GM19193 (cell line): ENCODE measurements around the gene DBNL.
A peak's percentile ranks its signal among the peaks of the same experiment; 100 is the strongest.

Source experiments
- POLR2A ChIP-seq: IDR thresholded peaks from 4 replicates; pipeline ENCODE4 v1.6.1; 2011; ENCODE audit not compliant: insufficient read depth, insufficient read length; ENCODE audit errors: extremely low read depth

The DBNL gene

DNA sequence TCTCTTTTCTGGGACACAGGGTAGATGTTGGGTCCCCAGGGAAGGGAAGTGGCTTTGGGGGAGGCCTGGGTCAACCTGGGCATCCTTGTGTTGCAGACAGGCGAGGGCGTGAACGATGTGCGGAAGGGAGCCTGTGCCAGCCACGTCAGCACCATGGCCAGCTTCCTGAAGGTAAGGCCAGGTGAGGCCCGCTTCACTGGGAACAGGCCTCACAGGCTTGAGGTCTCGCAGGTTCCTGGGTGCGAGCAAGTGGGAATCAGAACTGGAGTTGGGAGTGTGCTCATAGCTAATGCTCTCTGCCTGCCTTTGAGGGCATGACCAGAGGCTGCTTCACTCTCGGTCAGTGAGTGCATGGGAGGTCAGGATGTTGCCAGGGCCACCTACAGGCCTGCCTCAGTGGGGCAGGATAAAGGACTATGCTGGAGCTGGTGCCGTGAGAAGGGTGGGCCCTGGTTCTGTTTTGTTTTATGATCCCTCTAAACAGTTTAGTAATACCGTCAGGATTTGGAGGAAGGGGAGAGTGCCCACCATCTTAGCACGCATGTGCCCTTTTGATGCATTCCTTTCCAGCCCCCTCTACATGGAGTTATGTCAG, 8.4 kb downstream of the DBNL start:
- TF ChIP-seq POLR2A, result no peak

DNA sequence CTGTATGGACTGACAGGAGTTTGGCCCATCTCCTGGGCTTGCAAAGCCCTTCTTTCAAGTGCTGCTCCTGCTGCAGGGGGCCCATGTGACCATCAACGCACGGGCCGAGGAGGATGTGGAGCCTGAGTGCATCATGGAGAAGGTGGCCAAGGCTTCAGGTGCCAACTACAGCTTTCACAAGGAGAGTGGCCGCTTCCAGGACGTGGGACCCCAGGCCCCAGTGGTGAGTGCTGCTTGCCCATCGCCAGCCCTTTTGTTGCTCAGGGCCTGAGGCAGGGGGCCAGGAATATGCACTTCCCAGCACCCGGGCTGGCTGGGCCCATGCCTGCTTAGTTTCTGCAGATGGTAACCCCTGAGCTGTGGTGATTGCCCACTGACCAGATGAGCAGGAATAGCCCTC, 12.2 kb downstream of the DBNL start:
- TF ChIP-seq POLR2A, result no peak

DNA sequence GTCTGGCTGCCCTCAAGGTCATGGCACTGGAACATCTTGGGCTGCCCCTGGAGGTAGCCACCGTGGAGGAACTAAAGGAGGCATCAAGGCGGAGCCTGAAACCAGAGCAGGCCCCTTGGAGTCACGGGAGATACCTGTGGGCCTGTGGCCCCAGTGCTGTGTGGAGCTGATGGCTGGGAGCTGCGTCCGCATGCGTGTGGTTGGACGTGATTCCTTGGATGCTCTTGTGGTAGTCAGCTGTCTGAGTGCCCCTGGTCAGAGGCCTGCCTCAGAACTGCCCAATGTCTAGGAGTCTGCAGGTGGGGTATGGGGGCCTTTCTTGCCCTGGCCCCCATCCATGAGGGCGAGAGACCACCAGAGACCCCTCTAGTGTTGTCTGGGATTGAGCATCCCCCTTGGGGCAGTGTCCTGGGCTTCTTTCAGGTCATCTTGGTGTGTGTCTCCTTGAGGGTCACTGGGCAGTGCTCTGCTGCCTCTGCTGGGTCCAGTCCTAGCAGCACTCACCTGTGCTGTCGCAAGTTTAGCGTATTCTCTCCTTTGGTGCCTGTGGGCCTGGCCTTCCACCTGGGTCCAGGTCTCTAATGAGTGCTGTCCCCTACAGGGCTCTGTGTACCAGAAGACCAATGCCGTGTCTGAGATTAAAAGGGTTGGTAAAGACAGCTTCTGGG, 12.8 kb downstream of the DBNL start:
- TF ChIP-seq POLR2A, result no peak

DNA sequence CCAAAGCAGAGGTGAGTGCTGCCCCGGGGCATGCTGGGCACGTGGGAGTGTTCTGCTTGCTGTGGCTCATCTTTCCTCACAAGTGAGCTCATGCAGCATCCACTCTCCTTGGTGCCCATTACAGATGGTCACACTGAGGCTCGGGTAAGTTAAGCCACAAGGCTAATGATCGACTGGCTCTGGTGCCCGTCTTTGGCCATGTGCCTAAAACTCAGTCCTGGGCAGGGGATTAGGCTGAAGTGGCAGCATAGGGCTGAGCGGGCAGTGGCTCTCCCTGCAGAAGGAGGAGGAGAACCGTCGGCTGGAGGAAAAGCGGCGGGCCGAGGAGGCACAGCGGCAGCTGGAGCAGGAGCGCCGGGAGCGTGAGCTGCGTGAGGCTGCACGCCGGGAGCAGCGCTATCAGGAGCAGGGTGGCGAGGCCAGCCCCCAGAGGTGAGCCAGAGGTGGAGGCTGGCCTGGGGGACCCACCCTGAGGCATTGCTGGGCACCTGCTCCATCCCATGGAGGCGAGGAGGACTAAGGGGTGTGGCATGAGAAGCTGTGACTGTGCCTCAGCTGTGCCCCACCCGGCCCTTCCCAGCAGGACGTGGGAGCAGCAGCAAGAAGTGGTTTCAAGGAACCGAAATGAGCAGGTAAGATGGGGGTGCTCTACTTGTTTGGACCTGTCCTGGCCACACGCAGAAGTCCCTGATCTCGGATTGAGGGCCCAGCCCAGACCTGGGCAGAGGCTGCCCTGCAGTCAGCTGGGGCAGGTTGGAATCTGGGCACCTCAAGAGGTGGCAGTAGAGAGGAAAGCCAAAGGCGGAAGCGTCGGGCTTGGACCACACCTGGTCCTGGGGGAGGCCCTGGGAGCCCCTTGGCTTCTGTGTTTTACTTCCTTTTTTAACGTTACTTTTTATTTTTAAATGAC, 13.6 kb downstream of the DBNL start:
- no peak for TF ChIP-seq POLR2A

DNA sequence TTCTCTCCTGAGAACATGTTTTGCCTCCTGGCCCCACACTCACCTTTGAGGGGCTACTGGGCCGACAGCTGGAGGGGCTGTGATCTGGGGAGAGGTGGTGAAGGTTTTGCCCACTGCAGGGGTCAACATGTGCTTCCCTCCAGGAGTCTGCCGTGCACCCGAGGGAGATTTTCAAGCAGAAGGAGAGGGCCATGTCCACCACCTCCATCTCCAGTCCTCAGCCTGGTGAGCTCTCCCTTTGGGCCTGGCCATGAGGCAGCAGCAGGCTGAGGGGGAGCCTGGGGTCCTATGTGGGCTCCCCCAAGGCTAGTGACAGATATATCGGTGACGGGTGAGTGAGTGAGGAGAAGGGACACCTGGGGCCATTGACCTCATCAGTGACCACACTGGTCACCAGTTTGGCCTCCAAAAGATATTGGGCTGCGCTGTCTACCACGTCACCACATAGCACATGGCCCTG, 14.3 kb downstream of the DBNL start:
- no peak for TF ChIP-seq POLR2A

DNA sequence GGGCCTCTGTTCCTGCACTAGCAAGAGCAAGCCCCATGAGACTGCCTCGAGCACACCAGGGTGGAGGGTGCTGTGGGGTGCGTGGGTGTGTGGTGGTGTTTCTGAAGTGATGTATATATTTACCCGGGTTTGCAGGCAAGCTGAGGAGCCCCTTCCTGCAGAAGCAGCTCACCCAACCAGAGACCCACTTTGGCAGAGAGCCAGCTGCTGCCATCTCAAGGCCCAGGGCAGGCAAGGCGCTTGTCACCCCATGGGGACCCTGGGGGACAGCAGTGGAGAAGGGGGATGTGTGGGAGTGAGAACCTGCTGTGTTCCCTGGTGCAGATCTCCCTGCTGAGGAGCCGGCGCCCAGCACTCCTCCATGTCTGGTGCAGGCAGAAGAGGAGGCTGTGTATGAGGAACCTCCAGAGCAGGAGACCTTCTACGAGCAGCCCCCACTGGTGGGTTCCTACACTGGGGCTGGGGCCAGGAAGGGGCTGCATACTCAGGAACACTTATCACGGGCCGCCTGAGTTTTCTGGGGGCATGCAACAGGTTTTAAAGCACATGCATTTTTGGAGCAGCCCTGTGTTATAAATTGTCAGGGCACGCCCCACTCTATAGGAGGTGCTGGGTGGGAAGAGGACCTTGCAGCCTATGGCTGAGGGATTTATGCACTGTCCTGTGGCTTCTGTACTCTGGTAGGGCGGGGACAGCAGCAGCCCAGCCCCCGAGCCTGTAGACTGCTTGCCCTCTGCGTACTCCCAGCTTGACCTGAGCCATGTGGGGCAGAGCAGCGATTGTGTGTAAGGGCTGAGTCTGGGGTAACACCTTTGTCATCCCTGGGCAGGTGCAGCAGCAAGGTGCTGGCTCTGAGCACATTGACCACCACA, 15.0 kb downstream of the DBNL start:
- no peak for TF ChIP-seq POLR2A

DNA sequence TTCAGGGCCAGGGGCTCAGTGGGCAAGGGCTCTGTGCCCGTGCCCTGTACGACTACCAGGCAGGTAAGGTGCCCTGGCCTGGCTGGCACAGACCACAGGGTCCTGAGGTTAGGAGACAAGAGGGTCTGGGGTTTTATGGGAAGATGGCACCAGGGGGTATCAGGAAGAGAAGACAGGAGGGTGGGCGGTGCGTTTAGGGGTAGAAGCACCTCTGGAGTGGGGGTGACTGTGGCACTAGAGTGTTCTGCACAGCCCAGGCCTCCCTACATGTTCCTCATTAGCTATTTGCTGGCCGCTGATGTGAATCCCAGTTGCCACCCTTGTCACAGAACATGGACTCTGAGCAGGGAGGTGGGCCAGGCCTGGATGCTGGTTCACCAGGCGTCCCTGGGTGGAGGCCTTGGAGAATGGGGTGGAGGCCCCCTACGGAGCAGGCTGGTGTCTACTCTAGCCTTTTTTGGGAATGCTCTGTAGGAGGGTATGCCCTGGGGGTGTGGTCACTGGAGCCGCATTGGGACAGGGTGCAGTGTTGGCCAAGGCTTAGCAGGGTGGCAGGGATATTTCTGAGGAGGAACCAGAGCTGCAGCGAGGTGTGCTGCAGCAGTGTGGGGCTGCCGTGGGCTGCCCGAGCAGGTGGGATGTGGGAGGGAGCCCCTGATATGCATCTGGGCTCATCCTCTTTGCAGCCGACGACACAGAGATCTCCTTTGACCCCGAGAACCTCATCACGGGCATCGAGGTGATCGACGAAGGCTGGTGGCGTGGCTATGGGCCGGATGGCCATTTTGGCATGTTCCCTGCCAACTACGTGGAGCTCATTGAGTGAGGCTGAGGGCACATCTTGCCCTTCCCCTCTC, 15.8 kb downstream of the DBNL start:
- no peak for TF ChIP-seq POLR2A

DNA sequence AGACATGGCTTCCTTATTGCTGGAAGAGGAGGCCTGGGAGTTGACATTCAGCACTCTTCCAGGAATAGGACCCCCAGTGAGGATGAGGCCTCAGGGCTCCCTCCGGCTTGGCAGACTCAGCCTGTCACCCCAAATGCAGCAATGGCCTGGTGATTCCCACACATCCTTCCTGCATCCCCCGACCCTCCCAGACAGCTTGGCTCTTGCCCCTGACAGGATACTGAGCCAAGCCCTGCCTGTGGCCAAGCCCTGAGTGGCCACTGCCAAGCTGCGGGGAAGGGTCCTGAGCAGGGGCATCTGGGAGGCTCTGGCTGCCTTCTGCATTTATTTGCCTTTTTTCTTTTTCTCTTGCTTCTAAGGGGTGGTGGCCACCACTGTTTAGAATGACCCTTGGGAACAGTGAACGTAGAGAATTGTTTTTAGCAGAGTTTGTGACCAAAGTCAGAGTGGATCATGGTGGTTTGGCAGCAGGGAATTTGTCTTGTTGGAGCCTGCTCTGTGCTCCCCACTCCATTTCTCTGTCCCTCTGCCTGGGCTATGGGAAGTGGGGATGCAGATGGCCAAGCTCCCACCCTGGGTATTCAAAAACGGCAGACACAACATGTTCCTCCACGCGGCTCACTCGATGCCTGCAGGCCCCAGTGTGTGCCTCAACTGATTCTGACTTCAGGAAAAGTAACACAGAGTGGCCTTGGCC, 16.6 kb downstream of the DBNL start:
- TF ChIP-seq POLR2A, result no peak

DNA sequence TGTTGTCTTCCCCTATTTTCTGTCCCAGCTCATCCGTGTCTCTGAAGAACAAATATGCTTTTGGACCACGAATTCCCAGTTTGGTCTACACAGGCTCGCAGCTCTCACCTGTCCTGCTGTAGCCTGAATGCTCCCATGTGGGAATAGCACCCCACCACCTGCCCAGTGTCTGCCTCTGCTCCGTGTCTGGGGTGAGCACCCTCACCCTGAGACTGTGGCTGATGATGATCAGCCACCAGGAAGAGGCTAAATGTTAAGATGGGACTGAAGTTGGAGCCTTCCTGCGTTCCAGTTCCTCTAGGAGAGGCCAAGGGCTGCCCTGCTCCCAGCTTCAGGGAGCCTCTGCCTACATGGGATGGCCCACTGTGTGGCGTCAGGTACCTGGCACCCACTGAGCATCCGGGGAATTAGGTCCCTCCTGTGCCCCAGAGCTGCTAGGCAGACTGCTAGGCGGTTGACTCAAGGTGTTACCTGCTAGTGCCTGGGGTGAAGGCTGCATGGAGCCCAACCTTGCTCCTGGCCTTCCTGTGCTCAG, 17.2 kb downstream of the DBNL start:
- TF ChIP-seq POLR2A, result no peak

DNA sequence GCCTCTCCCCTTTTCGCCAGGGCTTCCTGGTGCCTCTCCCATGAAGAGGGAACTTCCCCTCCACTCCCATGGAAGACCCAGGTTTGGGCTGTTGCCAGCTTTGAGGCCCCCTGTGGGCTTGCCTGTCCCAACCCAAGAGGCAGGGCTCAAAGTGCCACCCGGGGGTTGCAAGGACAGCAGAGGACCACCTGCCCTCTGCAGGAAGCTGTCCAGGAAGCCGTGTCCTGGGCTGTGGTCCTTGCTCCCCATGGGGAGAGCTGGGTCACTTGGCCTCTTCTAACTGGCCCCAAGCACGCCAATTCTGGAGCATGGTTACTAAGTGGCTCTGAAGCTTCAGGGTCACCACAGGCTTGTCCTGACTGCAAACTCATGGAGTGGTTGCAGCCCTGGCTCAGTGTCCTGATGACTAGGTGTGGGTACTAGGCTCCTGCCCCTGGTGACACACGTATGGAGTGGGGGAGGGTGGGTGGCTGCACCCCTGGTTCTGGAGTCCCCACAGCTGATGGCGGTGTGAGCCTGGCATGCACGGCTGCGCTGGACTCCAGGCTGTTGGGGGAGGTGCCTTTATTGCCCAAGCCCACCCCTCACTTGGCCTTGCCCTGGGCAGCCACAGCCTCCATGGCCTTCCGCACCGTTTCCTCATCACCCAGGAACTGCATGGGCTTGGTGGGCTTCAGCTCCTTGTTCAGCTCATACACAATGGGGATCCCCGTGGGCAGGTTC, 17.8 kb downstream of the DBNL start:
- TF ChIP-seq POLR2A, result peak; percentile 28

DNA sequence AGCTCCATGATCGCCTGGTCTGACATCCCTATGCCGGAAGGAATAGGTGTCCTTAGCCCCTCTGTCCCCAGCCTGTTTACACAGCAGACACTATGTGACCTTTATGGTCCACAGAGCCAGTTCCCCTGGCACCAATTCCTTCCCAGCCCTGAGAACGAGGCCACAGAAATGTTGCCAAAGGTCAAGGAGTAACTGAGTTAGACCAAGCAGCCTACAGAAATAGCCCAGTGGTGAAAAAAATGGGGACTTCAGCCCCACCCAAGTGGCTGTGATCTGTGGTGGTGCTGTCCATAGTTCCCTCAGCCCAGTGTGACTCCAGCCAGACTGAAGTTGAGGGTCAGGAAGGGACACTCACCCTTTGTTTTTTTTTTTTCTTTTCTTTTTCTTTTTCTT, 18.4 kb downstream of the DBNL start:
- no peak for TF ChIP-seq POLR2A

DNA sequence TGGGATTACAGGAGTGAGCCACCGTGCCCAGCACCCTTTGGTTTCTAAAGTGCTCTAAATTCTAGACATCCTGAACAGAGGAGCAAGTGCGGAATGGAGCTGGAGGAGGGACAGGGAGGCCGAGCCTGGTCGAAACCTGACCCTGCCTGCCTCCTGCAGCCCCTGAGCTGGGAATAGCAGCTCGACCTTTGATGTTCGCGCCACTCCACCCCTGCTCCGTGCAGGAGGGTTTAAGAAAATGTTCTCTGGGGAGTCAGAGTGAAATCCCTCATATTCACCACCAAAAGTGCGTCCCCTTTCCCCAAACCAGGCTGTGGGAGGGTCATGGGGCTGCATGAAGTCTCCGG, 19.0 kb downstream of the DBNL start:
- no peak for TF ChIP-seq POLR2A
